GM12878 (cell line): ENCODE results near the gene SP2. TPM values are rescaled to one million over a fixed set of nuclear protein-coding genes. Genes with fewer than 3 reads are reported as not detected.

Experiments
- ATAC-seq: fragments of 200-7000 bp; cut with Tn5 transposase; 3 replicates; pipeline ENCODE4 v1.9.1; 2020; ENCODE audit warnings: mild to moderate bottlenecking, moderate library complexity
- BruUV-seq: library from RNA; stranded (reverse); fragments of 400-500 nt; replicated peaks from 2 replicates; lab custom pipeline; 2021; lab: Mats Ljungman, UMichigan
- CTCF ChIA-PET: fragments of 300-600 bp; sonication (Branson Sonifier 250); formaldehyde crosslinking; extraction: SDS; loops from one replicate; lab custom pipeline; 2021; ENCODE audit warnings: inconsistent platforms; lab: Yijun Ruan, JAX
- POLR2A ChIA-PET: fragments of 350-600 bp; formaldehyde crosslinking; extraction: SDS; loops from one replicate; lab custom pipeline; 2021; ENCODE audit warnings: inconsistent platforms; lab: Charles Lee
- RAD21 ChIA-PET: fragments of 300-600 bp; sonication (Branson Sonifier 250); formaldehyde crosslinking; loops from one replicate; lab custom pipeline; 2023; ENCODE audit warnings: antibody characterized with exemption; ENCODE audit not compliant: unreplicated experiment; lab: Charles Lee
- SMC1A ChIA-PET: fragments of 300-600 bp; sonication (Branson Sonifier 250); formaldehyde crosslinking; loops from one replicate; lab custom pipeline; 2023; ENCODE audit not compliant: unreplicated experiment, uncharacterized antibody; lab: Charles Lee
- DNase-seq: peaks from one replicate; pipeline ENCODE4 v3.0.0-alpha.2; 2011; ENCODE audit warnings: low read depth, low spot score
- FAIRE-seq: peaks from 3 replicates; lab custom pipeline; 2011; peaks lifted over from hg19 to GRCh38; lab: Jason Lieb, UNC
- H2AFZ ChIP-seq: 2 replicates; pipeline ENCODE4 v1.6.0; 2011; ENCODE audit warnings: low read depth, low read length, control low read depth; ENCODE audit not compliant: control insufficient read depth
- H3K27ac ChIP-seq: 2 replicates; pipeline ENCODE4 v1.5.1; 2011; ENCODE audit warnings: control low read depth; ENCODE audit not compliant: control insufficient read depth, insufficient read depth
- H3K27me3 ChIP-seq, 2 experiments: replicated peaks in 1 of 2; 2 replicates each; pipeline versions ENCODE4 v1.6.0 to v1.6.1; 2011; ENCODE audit warnings: low read length in 1 of 2; ENCODE audit not compliant: control insufficient read depth in 2 of 2, insufficient read depth in 2 of 2
- H3K36me3 ChIP-seq, 2 experiments: 2 replicates each; pipeline ENCODE4 v1.5.1; 2011; ENCODE audit warnings: low read length in 1 of 2; ENCODE audit not compliant: control insufficient read depth in 2 of 2, insufficient read depth in 2 of 2
- H3K4me1 ChIP-seq: 2 replicates; pipeline ENCODE4 v1.6.1; 2011; ENCODE audit warnings: mild to moderate bottlenecking, low read length, moderate library complexity, mixed read lengths; ENCODE audit not compliant: control insufficient read depth, insufficient read depth
- H3K4me2 ChIP-seq: 2 replicates; pipeline ENCODE4 v1.6.0; 2011; ENCODE audit warnings: control low read depth; ENCODE audit not compliant: control insufficient read depth, insufficient read depth
- H3K4me3 ChIP-seq: fragments of 200-600 bp; sonication (generic); 2 replicates; pipeline ENCODE4 v1.5.1; 2016
- H3K79me2 ChIP-seq: 2 replicates; pipeline ENCODE4 v1.6.0; 2011; ENCODE audit warnings: low read length; ENCODE audit not compliant: control insufficient read depth, insufficient read depth
- H3K9ac ChIP-seq: 2 replicates; pipeline ENCODE4 v1.8.0; 2011; ENCODE audit warnings: low read length, control low read depth, mixed read lengths; ENCODE audit not compliant: control insufficient read depth, insufficient read depth
- H3K9me3 ChIP-seq: replicated peaks from 3 replicates; pipeline ENCODE4 v1.5.1; 2011; ENCODE audit warnings: mild to moderate bottlenecking, low read length; ENCODE audit not compliant: control insufficient read depth, insufficient read depth
- H4K20me1 ChIP-seq: 2 replicates; pipeline ENCODE4 v1.6.0; 2011; ENCODE audit not compliant: control insufficient read depth, insufficient read depth
- BCL11A ChIP-seq: IDR thresholded peaks from 2 replicates; pipeline ENCODE4 v1.6.1; 2011; ENCODE audit warnings: low read depth, low read length
- CBX3 ChIP-seq: fragments of 200-600 bp; sonication (generic); IDR thresholded peaks from 2 replicates; pipeline ENCODE4 v1.6.1; 2016; ENCODE audit warnings: low read depth, borderline replicate concordance
- CHD4 ChIP-seq: fragments of 200-600 bp; sonication (generic); IDR thresholded peaks from 2 replicates; pipeline ENCODE4 v1.6.1; 2016; ENCODE audit warnings: mild to moderate bottlenecking
- CREB1 ChIP-seq: IDR thresholded peaks from 2 replicates; pipeline ENCODE4 v1.6.1; 2012; ENCODE audit warnings: low read depth, mild to moderate bottlenecking, inconsistent platforms
- DPF2 ChIP-seq: fragments of 450-650 bp; IDR thresholded peaks from 2 replicates; pipeline ENCODE4 v1.6.1; 2017; ENCODE audit warnings: mild to moderate bottlenecking
- GATAD2B ChIP-seq: fragments of 450-650 bp; conservative IDR thresholded peaks from 2 replicates; pipeline ENCODE4 v1.6.1; 2017; ENCODE audit warnings: low read depth, mild to moderate bottlenecking, moderate library complexity
- IKZF2 ChIP-seq, 2 experiments: fragments of 450-650 bp; IDR thresholded peaks; 2 replicates each; pipeline ENCODE4 v1.6.1; 2017; ENCODE audit warnings: mild to moderate bottlenecking in 2 of 2, moderate library complexity in 2 of 2
- IRF3 ChIP-seq: fragments of 450-650 bp; IDR thresholded peaks from 2 replicates; pipeline ENCODE4 v1.6.1; 2014; ENCODE audit warnings: mild to moderate bottlenecking
- JUND ChIP-seq: IDR thresholded peaks from 2 replicates; pipeline ENCODE4 v1.6.1; 2012; ENCODE audit warnings: low read depth, mild to moderate bottlenecking, low read length, improper control_type of control experiment, moderate library complexity
- MTA2 ChIP-seq: fragments of 450-650 bp; IDR thresholded peaks from 2 replicates; pipeline ENCODE4 v1.6.1; 2016; ENCODE audit warnings: low read depth, mild to moderate bottlenecking, moderate library complexity
- MTA3 ChIP-seq: IDR thresholded peaks from 2 replicates; pipeline ENCODE4 v1.6.1; 2012; ENCODE audit warnings: low read length, inconsistent platforms, borderline replicate concordance
- MYC ChIP-seq: IDR thresholded peaks from 2 replicates; pipeline ENCODE4 v1.6.1; 2011; ENCODE audit warnings: mild to moderate bottlenecking, low read length, moderate library complexity, inconsistent platforms; ENCODE audit not compliant: insufficient read depth, insufficient replicate concordance, insufficient read length, severe bottlenecking
- POLR2A ChIP-seq: IDR thresholded peaks from 2 replicates; pipeline ENCODE4 v1.6.1; 2011; ENCODE audit warnings: low read depth, mild to moderate bottlenecking, low read length
- RAD21 ChIP-seq: IDR thresholded peaks from 2 replicates; pipeline ENCODE4 v1.6.1; 2011; ENCODE audit warnings: mild to moderate bottlenecking, low read depth, low read length, moderate library complexity; ENCODE audit not compliant: insufficient read depth
- YBX1 ChIP-seq: fragments of 450-650 bp; IDR thresholded peaks from 2 replicates; pipeline ENCODE4 v1.6.1; 2016; ENCODE audit warnings: antibody characterized with exemption
- ZNF274 ChIP-seq: IDR thresholded peaks from one replicate; pipeline ENCODE4 v1.8.0; 2011; ENCODE audit not compliant: insufficient read length, insufficient read depth
- ZZZ3 ChIP-seq: IDR thresholded peaks from 2 replicates; pipeline ENCODE4 v1.6.1; 2011; ENCODE audit warnings: low read depth; ENCODE audit not compliant: control insufficient read depth, insufficient read length
- WGBS: methylation state at CpG from one replicate; pipeline ENCODE4 v1.1.6; 2016; ENCODE audit warnings: low lambda C conversion rate; ENCODE audit not compliant: insufficient replicate concordance, insufficient coverage; ENCODE audit errors: missing lambda C conversion rate; 5-methylcytosine and 5-hydroxymethylcytosine counted together
- in situ Hi-C: fragments of 300-500 bp; cut with MboI; formaldehyde crosslinking; loops from 9 replicates; pipeline ENCODE4 v1.14.3; 2018; ENCODE audit warnings: mixed read lengths
- intact Hi-C: fragments of 100-400 bp; cut with micrococcal nuclease; formaldehyde crosslinking; loops from one replicate; pipeline ENCODE4 v1.14.2; 2022; ENCODE audit not compliant: unreplicated experiment
- polyA plus RNA-seq, 11 experiments: library from polyadenylated mRNA; depleted of rRNA in 4 of 11; unstranded in 6 of 11; stranded (reverse) in 5 of 11; fragments of >200 nt; fragmentation: Nextera tagmentation in 4 of 11; fragmentation: Illumina TruSeq in 1 of 11; extraction: Ambion mirVana in 4 of 11; extraction: Trizol in 1 of 11; gene quantifications; 1 replicate in 1 of 11; 2 replicates in 10 of 11; pipeline versions ENCODE4 v1.2.1 to v1.2.3, GENCODE V29; 2011 to 2016; ENCODE audit warnings: inconsistent platforms in 2 of 11, missing spikeins in 2 of 11, low read depth in 1 of 11
- total RNA-seq, 4 experiments: library from RNA; depleted of rRNA in 3 of 4; stranded (reverse); fragments of >200 nt in 3 of 4; fragmentation: Illumina TruSeq in 1 of 4; extraction: Trizol in 1 of 4; gene quantifications; 2 replicates each; pipeline versions ENCODE4 v1.2.1 to v1.2.3, GENCODE V29; 2013 to 2021

SP2 gene
- total and polyA plus RNA-seq, 10 of the 15 experiments (the other 5 are each of a cell fraction or from before 2014, with no cell fraction given): 1.2 to 19.1 (median 4.8) TPM

- no peaks in the 10 kb centered on the region for H3K9me3 ChIP-seq
- ATAC-seq: no peak
- intact Hi-C loops (no loop called here), in situ Hi-C loops (no loop called here)
- WGBS: 92% methylated on average over 19 of the region's 19 CpGs
- no peaks in the 10 kb centered on the region; the same call in 1 of the 2 replicates for H4K20me1 ChIP-seq
- H3K27ac ChIP-seq: no peak overlapping the region
- no peak overlapping the region for H3K4me3 ChIP-seq
- H3K27me3 ChIP-seq: no peaks in the 10 kb centered on the region
- TF ChIP-seq CHD4 (no peak), POLR2A (0 out of 2 replicates have a peak, but pooled peaks have one; percentile 20)
- no peak overlapping the region for H3K4me2 ChIP-seq
- H3K9ac ChIP-seq: no peak overlapping the region
- H3K4me1 ChIP-seq: no peaks in the 10 kb centered on the region
- H2AFZ ChIP-seq: no peak overlapping the region
- peaks cover 3 to 6% of the 10 kb centered on the region in 2 experiments; a peak in 3 of 4 replicates for H3K36me3 ChIP-seq
- FAIRE-seq: no peak
- ChIA-PET POLR2A (no interaction called here), SMC1A (no interaction called here), CTCF (no interaction called here), RAD21 (no interaction called here)
- no peaks in the 10 kb centered on the region for H3K79me2 ChIP-seq
- DNase-seq: no peak
- BruUV-seq: TSS peak; percentile 52
Measured at GRCh38 chr17:47916489-47917208, 20.6 kb downstream of the SP2 start.

GRCh38 chr17:47917581-47917980 lies 21.5 kb downstream of the SP2 start:
- intact Hi-C loops: no loop called here
- Histone ChIP-seq H3K36me3 (peaks cover 6 to 8% of the 10 kb centered on the region in 2 experiments; a peak in 3 of 4 replicates), H3K9ac (no peak overlapping the region), H3K79me2 (no peaks in the 10 kb centered on the region), H3K4me1 (no peaks in the 10 kb centered on the region), H3K4me3 (no peak overlapping the region), H3K4me2 (no peak overlapping the region), H3K9me3 (no peaks in the 10 kb centered on the region), H3K27me3 (no peaks in the 10 kb centered on the region), H2AFZ (no peak overlapping the region), H4K20me1 (no peaks in the 10 kb centered on the region; the same call in 1 of the 2 replicates), H3K27ac (no peak overlapping the region)
- SMC1A ChIA-PET: no interaction called here
- CTCF ChIA-PET: no interaction called here
- DNase-seq (no peak), ATAC-seq (no peak), FAIRE-seq (no peak)
- no TSS peak for BruUV-seq
- 96% methylated on average over 2 of the region's 2 CpGs for WGBS
- RAD21 ChIA-PET: no interaction called here
- POLR2A ChIA-PET: no interaction called here
- in situ Hi-C loops: no loop called here
- no peak for TF ChIP-seq YBX1
- TF ChIP-seq MTA3: no peak
- no peak for TF ChIP-seq BCL11A
- no peak for TF ChIP-seq IRF3
- no peak for TF ChIP-seq ZNF274
- TF ChIP-seq DPF2: no peak
- no peak for TF ChIP-seq GATAD2B
- no peak for TF ChIP-seq CREB1
- no peak for TF ChIP-seq MYC
- TF ChIP-seq MTA2: no peak
- no peak for TF ChIP-seq JUND
- TF ChIP-seq RAD21: no peak
- TF ChIP-seq IKZF2 (IDR thresholded peaks at IDR 0.05): no peak
- no peak for TF ChIP-seq ZZZ3
- TF ChIP-seq CBX3: no peak
